ENCODE results near the gene SLC25A21.

GRCh38 chr14:36988989-36989388 lies 183.4 kb downstream of the SLC25A21 start:
- no peak for TF ChIP-seq CTCF (conservative IDR thresholded peaks at IDR 0.05 in 1 of 2, IDR thresholded peaks at IDR 0.05 in 1 of 2; ENCODE audit: low read depth in 1 of 2, low read length in 2 of 2)
- TF ChIP-seq EZH2 (IDR thresholded peaks at IDR 0.05; ENCODE audit: low read length, missing control alignments): no peak
